ENCODE results near the gene PHLDB2.

The PHLDB2 gene

GRCh38 chr3:111954228-111954990 lies 95.3 kb downstream of the PHLDB2 start:
- no peak for DNase-seq (ENCODE audit: extremely low spot score)
- CTCF ChIA-PET, result interaction anchor here (0.6 to 6.9 kb wide), 7 partner anchors 8 to 238 kb away, joined by 3 to 60 read pairs (median 3); no protein-coding TSS in a partner anchor
- POLR2A ChIA-PET, result no interaction called here
- TF ChIP-seq, protein P1, sequence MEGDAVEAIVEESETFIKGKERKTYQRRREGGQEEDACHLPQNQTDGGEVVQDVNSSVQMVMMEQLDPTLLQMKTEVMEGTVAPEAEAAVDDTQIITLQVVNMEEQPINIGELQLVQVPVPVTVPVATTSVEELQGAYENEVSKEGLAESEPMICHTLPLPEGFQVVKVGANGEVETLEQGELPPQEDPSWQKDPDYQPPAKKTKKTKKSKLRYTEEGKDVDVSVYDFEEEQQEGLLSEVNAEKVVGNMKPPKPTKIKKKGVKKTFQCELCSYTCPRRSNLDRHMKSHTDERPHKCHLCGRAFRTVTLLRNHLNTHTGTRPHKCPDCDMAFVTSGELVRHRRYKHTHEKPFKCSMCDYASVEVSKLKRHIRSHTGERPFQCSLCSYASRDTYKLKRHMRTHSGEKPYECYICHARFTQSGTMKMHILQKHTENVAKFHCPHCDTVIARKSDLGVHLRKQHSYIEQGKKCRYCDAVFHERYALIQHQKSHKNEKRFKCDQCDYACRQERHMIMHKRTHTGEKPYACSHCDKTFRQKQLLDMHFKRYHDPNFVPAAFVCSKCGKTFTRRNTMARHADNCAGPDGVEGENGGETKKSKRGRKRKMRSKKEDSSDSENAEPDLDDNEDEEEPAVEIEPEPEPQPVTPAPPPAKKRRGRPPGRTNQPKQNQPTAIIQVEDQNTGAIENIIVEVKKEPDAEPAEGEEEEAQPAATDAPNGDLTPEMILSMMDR (IDR thresholded peaks at IDR 0.05; ENCODE audit: control extremely low read depth, extremely low read depth, low read depth, missing control alignments), result no peak

- DNase-seq (ENCODE audit: extremely low spot score), result no peak
- TF ChIP-seq, protein P1 (IDR thresholded peaks at IDR 0.05; ENCODE audit: control extremely low read depth, extremely low read depth, low read depth, missing control alignments), result no peak
- CTCF ChIA-PET, result interaction anchor here (1.0 to 6.9 kb wide), 2 partner anchors 11 to 18 kb away, joined by 3 to 60 read pairs; no protein-coding TSS in a partner anchor
- POLR2A ChIA-PET, result no interaction called here
These were observed 96.8 kb downstream of the PHLDB2 start for GRCh38 chr3:111955876-111956275.

DNA sequence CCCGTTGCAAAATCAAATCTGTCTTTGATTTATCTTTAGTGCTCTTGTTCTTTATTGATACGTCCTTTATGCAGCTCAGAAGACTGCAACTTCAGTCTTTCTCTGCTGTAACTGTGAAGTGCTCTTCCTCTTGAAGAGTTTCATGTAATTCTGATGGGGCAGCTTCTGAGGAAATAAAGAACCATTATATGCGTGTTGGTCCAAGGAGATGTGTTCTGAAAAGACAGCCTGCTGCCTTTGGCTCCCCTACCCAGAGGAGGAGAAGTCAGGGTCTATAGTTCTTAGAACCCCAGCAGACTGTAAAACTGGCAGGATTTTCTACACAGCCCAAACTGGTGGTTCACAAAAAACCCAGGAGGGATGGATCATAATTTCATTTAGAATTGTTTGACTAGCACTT lies 97.4 kb downstream of the PHLDB2 start:
- TF ChIP-seq, protein P1 (IDR thresholded peaks at IDR 0.05; ENCODE audit: control extremely low read depth, extremely low read depth, low read depth, missing control alignments), result no peak
- CTCF ChIA-PET, result interaction anchor here (1.0 to 6.9 kb wide), 2 partner anchors 11 to 18 kb away, joined by 3 to 60 read pairs; no protein-coding TSS in a partner anchor
- POLR2A ChIA-PET, result no interaction called here
- no peak for DNase-seq (ENCODE audit: extremely low spot score)

GRCh38 chr3:111956995-111957734 lies 98.1 kb downstream of the PHLDB2 start:
- CTCF ChIA-PET, result interaction anchor here (1.1 to 6.9 kb wide), 2 partner anchors 10 to 57 kb away, joined by 3 to 60 read pairs; no protein-coding TSS in a partner anchor
- no peak for DNase-seq (ENCODE audit: extremely low spot score)
- TF ChIP-seq, protein P1 (IDR thresholded peaks at IDR 0.05; ENCODE audit: control extremely low read depth, extremely low read depth, low read depth, missing control alignments), result no peak
- POLR2A ChIA-PET, result no interaction called here

GRCh38 chr3:111961461-111962164 lies 102.5 kb downstream of the PHLDB2 start:
- POLR2A ChIA-PET, result no interaction called here
- CTCF ChIA-PET, result interaction anchor here (1.0 to 17.6 kb wide), 7 partner anchors 8 to 292 kb away, joined by 3 to 327 read pairs (median 5); no protein-coding TSS in a partner anchor
- no peak for DNase-seq (ENCODE audit: extremely low spot score)
- TF ChIP-seq, protein P1 (IDR thresholded peaks at IDR 0.05; ENCODE audit: control extremely low read depth, extremely low read depth, low read depth, missing control alignments), result no peak

DNA sequence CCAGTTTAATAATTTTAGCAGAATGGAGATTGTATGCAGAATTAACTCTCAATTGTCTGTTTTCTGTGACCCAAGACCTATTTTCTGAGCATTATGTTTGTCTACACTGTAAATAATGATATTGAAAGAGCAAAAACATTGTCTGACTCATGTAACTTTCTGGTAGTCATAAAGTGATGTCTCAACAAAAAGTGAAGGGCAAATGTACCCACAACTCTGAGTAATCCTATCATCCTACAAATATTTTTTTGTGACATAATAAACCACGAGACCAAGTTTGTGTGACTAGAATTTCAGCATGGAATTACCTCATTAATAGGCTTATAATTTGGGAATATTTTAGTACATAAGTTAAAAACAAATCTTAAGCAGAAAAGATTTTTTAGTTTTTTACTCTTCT lies 104.4 kb downstream of the PHLDB2 start:
- TF ChIP-seq, protein P1 (IDR thresholded peaks at IDR 0.05; ENCODE audit: control extremely low read depth, extremely low read depth, low read depth, missing control alignments), result no peak
- ChIA-PET CTCF (interaction anchor here (3.0 to 17.6 kb wide), 3 partner anchors 25 to 244 kb away, joined by 8 to 327 read pairs (median 14); no protein-coding TSS in a partner anchor), POLR2A (no interaction called here)
- no peak for DNase-seq (ENCODE audit: extremely low spot score)

All from GM10248 (cell line).